Colon (tissue), 2 donors: ENCODE results near the gene IGFN1.

Source experiments
- FAIRE-seq: peaks from 2 replicates; lab custom pipeline; 2012; peaks lifted over from hg19 to GRCh38; lab: Jason Lieb, UNC
- donor health status: control.
- donor health status: control.

Gene IGFN1

GRCh38 chr1:201266774-201267173, 76.2 kb downstream of the IGFN1 start:
- no peak for FAIRE-seq

- FAIRE-seq, result no peak
Measured at GRCh38 chr1:201267481-201268229, 77.0 kb downstream of the IGFN1 start.

- no peak for FAIRE-seq
Measured at GRCh38 chr1:201268604-201269151, 78.1 kb downstream of the IGFN1 start.

- no peak for FAIRE-seq
Measured at GRCh38 chr1:201269281-201269680, 78.7 kb downstream of the IGFN1 start.

- no peak for FAIRE-seq
Measured at GRCh38 chr1:201269900-201270410, 79.3 kb downstream of the IGFN1 start.

- FAIRE-seq, result no peak
Measured at GRCh38 chr1:201270616-201271390, 80.2 kb downstream of the IGFN1 start.

GRCh38 chr1:201272799-201273198, 82.2 kb downstream of the IGFN1 start:
- no peak for FAIRE-seq

- no peak for FAIRE-seq
Measured at GRCh38 chr1:201274616-201275252, 84.1 kb downstream of the IGFN1 start.

GRCh38 chr1:201275253-201275666, 84.6 kb downstream of the IGFN1 start:
- FAIRE-seq, result no peak

- FAIRE-seq, result no peak
Measured at GRCh38 chr1:201276891-201277290, 86.3 kb downstream of the IGFN1 start.

- no peak for FAIRE-seq
Measured at GRCh38 chr1:201277441-201277840, 86.8 kb downstream of the IGFN1 start.
